Fibroblast of skin of right quadriceps (primary cell): ENCODE data around the gene STX1A.
"Not testable (repeated sequence)": the region's sequence is repeated elsewhere in the genome, so short reads cannot be mapped to it uniquely, and the experiment has no call there.

Experiments used
- DNase-seq: peaks from one replicate; pipeline ENCODE4 v3.0.0-alpha.2; 2013

Gene STX1A

GRCh38 chr7:73734619-73735527 is 15.4 kb upstream of the STX1A start:
- DNase-seq, result peak; percentile 75

GRCh38 chr7:73732397-73732796 is 12.9 kb upstream of the STX1A start:
- DNase-seq, result no peak

DNA sequence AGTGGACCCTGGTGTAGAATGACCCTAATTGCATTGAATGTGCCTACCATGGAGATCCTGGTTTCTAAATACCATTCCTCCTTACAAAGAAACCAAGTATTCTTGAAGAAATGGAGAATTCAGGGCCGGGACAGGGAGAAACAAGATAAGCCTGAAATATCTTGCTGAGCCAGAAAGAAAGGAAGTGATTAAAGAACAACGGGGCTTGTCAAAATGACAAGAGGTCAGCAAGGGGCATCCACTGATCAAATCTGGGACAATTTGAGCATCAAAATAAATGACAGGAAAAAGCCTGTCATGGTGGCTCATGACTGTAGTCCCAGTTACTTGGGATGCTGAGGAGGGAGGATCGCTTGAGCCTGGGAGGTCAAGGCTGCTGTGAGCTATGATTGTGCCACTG is 11.0 kb upstream of the STX1A start:
- DNase-seq, result no peak

GRCh38 chr7:73728551-73728950 is 9.1 kb upstream of the STX1A start:
- no peak for DNase-seq

DNA sequence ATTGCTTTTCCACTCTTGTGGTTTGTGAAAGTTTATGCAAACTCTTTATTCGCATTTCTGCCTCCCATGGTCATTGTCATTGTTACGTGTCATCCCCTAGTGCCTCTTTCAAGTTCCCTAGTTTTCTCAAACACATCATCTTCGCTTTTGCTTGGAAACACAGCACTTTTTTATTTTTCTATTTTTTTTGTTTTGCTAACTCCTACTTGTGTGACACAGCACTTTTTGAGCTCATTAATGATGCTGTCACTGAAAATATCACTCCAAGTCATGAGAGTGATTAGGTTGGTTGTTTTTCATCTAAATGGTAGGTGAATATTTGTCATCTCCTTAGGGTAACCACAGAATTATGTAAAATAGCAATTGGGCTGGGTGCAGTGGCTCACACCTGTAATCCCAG is 8.5 kb upstream of the STX1A start:
- DNase-seq, result no peak

GRCh38 chr7:73726083-73726466 is 6.6 kb upstream of the STX1A start:
- no peak for DNase-seq

DNA sequence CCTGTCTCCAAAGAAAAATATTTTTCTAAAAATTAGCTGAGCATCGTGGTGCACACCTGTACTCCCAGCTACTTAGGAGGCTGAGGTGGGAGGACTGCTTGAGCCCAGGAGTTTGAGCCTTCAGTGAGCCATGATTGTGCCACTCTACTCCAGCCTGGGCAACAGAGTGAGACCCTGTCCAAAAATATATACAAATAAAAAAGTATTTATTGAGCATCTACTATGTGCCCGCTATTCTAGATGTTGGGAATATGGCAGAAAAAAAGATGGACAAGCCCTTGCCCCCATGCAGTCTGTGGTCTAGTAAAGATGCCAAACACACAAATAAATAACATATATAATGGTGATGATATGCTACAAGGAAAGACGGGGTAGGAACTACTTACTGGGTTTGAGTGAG is 4.3 kb upstream of the STX1A start:
- DNase-seq, result no peak

DNA sequence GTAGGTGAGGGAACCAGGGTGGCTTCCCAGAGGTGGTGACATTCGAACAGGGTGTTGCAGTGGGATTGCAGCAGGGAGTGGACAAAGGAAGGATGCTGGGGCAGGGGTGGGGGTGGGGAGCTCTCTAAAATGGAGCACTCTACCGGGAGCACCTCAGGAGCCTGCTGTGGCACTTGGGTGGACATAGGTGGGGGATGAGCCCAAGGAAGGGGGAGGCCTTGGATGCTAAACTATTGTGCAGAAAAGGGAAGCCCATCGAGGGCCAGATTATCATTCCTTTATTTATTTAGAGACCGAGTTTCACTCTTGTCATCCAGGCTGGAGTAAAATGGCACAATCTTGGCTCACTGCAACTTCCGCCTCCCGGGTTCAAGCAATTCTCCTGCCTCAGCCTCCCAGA is 3.3 kb upstream of the STX1A start:
- no peak for DNase-seq

- not testable (repeated sequence) for DNase-seq
Measured at GRCh38 chr7:73722182-73722581, 2.7 kb upstream of the STX1A start.

- DNase-seq, result no peak
Measured at GRCh38 chr7:73721377-73721817, 1.9 kb upstream of the STX1A start.

- DNase-seq, result not testable (repeated sequence)
Measured at GRCh38 chr7:73720443-73720842, 974 bp upstream of the STX1A start.

GRCh38 chr7:73719806-73720169 is 319 bp upstream of the STX1A start:
- no peak for DNase-seq

DNA sequence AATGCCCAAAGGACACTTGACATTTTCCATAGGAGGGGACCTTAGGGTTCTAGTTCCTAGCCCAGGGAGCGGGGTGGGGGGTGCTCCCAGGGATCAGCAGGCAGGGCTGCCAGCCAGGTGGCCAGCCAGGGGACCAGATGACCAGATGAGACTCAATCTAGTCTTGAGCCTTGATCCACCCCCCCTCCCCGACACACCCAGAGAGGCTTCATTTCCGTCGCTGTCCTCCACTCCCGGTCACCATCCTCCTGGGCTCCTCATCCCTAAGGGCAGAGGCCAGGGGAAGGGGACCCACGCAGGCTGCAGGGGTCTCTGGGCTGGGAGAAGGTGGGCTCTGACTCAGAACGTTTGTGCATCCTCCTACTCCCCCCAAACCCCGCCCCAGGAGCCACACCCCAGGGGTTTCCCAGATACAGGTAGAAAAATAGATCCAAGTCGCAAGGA is 1.0 kb downstream of the STX1A start:
- no peak for DNase-seq

- peak; percentile 91 for DNase-seq
Measured at GRCh38 chr7:73717991-73718405, 1.5 kb downstream of the STX1A start.

- DNase-seq, result peak; percentile 26
Measured at GRCh38 chr7:73717025-73717807, 2.3 kb downstream of the STX1A start.

DNA sequence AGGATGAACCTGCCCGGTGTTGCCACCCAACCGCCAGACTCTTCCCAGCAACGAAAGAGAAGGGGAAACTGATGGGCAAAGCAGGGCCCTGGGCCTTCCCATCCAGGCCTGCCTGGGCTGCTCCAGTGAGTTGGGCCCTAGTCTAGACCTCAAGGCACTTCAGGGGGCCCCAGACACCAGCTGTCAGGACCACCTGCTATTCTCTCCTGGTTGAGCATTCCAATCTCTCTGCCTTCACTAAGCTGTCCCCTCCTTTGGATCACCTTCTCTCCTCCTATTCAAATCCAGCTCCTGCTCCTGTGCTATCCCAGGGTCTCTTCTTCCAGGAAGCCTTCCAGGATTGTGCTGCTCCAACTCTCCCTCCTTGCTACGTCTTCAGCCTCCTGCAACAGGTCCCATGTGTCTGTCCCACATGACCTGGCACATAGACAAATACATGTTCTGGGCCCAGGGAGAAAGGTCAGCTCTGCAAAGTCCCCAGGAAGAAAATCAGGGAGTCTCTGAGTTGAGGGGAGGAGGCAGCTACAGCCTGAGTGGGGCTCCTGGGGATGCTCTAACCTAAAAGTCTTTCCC is 3.1 kb downstream of the STX1A start:
- no peak for DNase-seq

GRCh38 chr7:73715648-73716317 is 3.7 kb downstream of the STX1A start:
- peak; percentile 94 for DNase-seq

- DNase-seq, result not testable (repeated sequence)
Measured at GRCh38 chr7:73713319-73713718, 6.2 kb downstream of the STX1A start.

GRCh38 chr7:73712773-73713172 is 6.7 kb downstream of the STX1A start:
- DNase-seq, result no peak

DNA sequence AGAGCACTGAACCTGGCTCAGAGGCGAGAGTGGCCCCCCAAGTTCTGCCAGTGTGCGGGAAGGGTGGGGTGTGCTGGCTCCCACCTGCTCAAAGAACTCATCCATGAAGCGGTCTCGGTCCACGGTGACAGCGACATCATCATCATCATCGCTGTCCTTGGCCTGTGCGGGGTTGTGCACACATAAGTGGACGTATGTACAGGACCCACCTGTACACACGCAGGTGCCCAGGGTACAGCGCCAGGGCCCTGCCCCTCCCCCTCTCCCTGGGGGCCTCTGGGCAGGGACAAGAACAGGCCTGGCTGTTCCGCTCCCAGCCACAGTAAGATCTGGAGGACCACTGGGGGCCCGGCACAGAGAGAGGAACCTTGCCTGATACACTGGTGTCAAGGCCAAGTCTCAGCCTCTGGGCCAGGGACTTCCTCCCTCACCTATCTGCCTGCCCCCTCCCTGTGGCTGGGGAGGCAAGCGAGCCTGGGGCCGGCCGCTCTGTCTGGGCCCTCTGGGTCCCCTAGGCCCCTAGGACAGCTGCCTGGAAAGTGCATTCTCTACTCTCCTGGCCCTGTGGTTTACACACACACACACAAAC is 10.4 kb downstream of the STX1A start:
- DNase-seq, result no peak

DNA sequence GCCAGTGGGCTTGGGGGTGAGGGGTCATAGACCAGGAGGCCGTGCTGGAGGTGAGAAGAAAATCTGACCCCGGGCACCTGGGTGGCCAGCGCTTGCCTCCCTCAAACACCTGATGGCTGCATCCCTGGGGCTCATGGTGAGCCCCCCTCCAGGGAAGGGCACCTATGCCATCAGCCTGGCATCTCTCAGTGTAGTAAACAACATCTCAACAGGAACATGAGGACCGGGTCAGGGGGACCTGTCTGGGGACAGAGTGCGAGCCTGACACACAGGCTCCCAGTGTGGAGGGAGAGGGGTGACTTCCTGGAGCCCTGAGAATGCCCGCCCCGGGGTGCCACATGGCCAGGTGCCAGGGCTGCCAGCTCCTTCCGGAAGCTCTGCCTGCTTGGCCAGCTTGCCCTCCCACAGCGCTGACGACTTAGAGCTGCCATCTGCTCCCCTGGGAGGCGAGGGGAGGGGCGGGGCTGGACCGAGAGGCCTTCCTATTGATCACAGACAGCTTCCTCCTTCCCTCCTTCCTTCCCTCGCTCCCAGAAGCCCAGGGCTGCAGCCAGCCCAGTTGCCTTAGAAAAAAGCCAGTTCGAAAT is 12.3 kb downstream of the STX1A start:
- no peak for DNase-seq
